Measurements from ENCODE around the gene RAB8B. TPM values are rescaled to one million over a fixed set of nuclear protein-coding genes. Genes with fewer than 3 reads are reported as not detected.

Gene RAB8B
- total and polyA plus RNA-seq, 10 of the 15 experiments (the other 5 are each of a cell fraction or from before 2014, with no cell fraction given) = 17.8 to 104 (median 65.1) TPM

- RAD21 ChIA-PET (ENCODE audit: unreplicated experiment) = interaction anchor here (0.8 to 3.4 kb wide), 4 partner anchors 35 to 104 kb away, joined by 3 to 16 read pairs (median 6); no protein-coding TSS in a partner anchor
- Histone ChIP-seq H3K9ac (ENCODE audit: control insufficient read depth, insufficient read depth, low read length) (peak overlapping the region; percentile 96), H3K4me1 (ENCODE audit: control insufficient read depth, insufficient read depth, low read length) (peaks cover 1% of the 10 kb centered on the region; the same call in 1 of the 2 replicates), H4K20me1 (ENCODE audit: control insufficient read depth, insufficient read depth) (no peaks in the 10 kb centered on the region), H3K4me2 (ENCODE audit: control insufficient read depth, insufficient read depth) (peak overlapping the region; percentile 75), H3K4me3 (peak overlapping the region; percentile 78), H3K27me3 (replicated peaks in 1 of 2; ENCODE audit: control insufficient read depth in 2 of 2, insufficient read depth in 2 of 2, low read length in 1 of 2) (no peaks in the 10 kb centered on the region), H3K36me3 (ENCODE audit: control insufficient read depth in 2 of 2, insufficient read depth in 2 of 2, low read length in 1 of 2) (peaks cover 0 to 21% of the 10 kb centered on the region in 2 experiments; a peak in 1 of 4 replicates), H3K9me3 (replicated peaks; ENCODE audit: control insufficient read depth, insufficient read depth, low read length) (peaks cover 2% of the 10 kb centered on the region; the same call in 2 of the 3 replicates), H2AFZ (ENCODE audit: control insufficient read depth, low read depth, low read length) (peak overlapping the region; percentile 95), H3K27ac (ENCODE audit: control insufficient read depth, insufficient read depth) (peak overlapping the region; percentile 96), H3K79me2 (ENCODE audit: control insufficient read depth, insufficient read depth, low read length) (peaks cover 34% of the 10 kb centered on the region)
- ATAC-seq (peak; percentile 5), FAIRE-seq (no peak), DNase-seq (ENCODE audit: low read depth, low spot score) (no peak)
- under 1% methylated on average over 10 of the region's 10 CpGs for WGBS (ENCODE audit: insufficient coverage, insufficient replicate concordance, low lambda C conversion rate, missing lambda C conversion rate)
- intact Hi-C loops (cut with micrococcal nuclease; ENCODE audit: unreplicated experiment) = loop anchor here (2.0 to 10.0 kb wide), 5 partner anchors 33 to 249 kb away; partner anchors contain the start of genes APH1B, LACTB and RAB8B
- SMC1A ChIA-PET (ENCODE audit: uncharacterized antibody, unreplicated experiment) = interaction anchor here (0.7 to 6.0 kb wide), 11 partner anchors 18 to 201 kb away, joined by 3 to 39 read pairs (median 3); no protein-coding TSS in a partner anchor
- in situ Hi-C loops (cut with MboI) = no loop called here
- CTCF ChIA-PET = interaction anchor here (0.7 to 2.3 kb wide), 9 partner anchors 9 to 311 kb away, joined by 3 to 7 read pairs (median 3); no protein-coding TSS in a partner anchor
- TF ChIP-seq NFIC (IDR thresholded peaks at IDR 0.05; ENCODE audit: low read depth, low read length) (no peak; the same call in 1 of the 2 replicates), SIN3A (IDR thresholded peaks at IDR 0.05; ENCODE audit: low read depth, low read length) (no peak)
- POLR2A ChIA-PET = interaction anchor here (0.6 to 2.7 kb wide), 6 partner anchors 11 to 475 kb away, joined by 3 to 22 read pairs (median 4); no protein-coding TSS in a partner anchor
- BruUV-seq (replicated peaks) = no TSS peak
Observed at GRCh38 chr15:63156086-63156710, 33.2 kb upstream of the RAB8B start.

DNA sequence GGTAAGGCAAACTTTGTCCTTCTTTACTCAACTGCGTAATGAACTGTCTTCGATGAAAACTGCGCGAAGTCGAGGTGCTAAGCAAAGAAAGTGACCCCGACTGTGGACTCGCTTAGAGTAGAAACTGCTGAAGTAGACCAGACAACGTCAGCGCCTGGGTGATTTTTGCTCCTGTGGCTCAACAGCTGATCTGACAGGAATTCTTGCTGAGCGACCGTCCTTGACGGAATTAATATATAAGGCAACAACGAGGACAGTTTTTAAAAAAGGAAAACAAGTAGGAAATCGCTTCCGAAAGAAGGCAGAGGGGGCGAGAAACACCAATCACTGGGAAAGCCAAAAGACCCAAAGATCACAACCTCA lies 32.7 kb upstream of the RAB8B start:
- Histone ChIP-seq H3K27me3 (replicated peaks in 1 of 2; ENCODE audit: control insufficient read depth in 2 of 2, insufficient read depth in 2 of 2, low read length in 1 of 2) (no peaks in the 10 kb centered on the region), H3K36me3 (ENCODE audit: control insufficient read depth in 2 of 2, insufficient read depth in 2 of 2, low read length in 1 of 2) (peaks cover 0 to 15% of the 10 kb centered on the region in 2 experiments; a peak in 1 of 4 replicates), H3K27ac (ENCODE audit: control insufficient read depth, insufficient read depth) (peak overlapping the region; percentile 96), H3K9ac (ENCODE audit: control insufficient read depth, insufficient read depth, low read length) (peak overlapping the region; percentile 96), H3K4me3 (peak overlapping the region; percentile 78), H3K79me2 (ENCODE audit: control insufficient read depth, insufficient read depth, low read length) (peaks cover 34% of the 10 kb centered on the region), H4K20me1 (ENCODE audit: control insufficient read depth, insufficient read depth) (no peaks in the 10 kb centered on the region), H2AFZ (ENCODE audit: control insufficient read depth, low read depth, low read length) (peak overlapping the region; percentile 95), H3K4me2 (ENCODE audit: control insufficient read depth, insufficient read depth) (peak overlapping the region; percentile 75), H3K4me1 (ENCODE audit: control insufficient read depth, insufficient read depth, low read length) (peaks cover 7% of the 10 kb centered on the region), H3K9me3 (replicated peaks; ENCODE audit: control insufficient read depth, insufficient read depth, low read length) (no peaks in the 10 kb centered on the region; the same call in 1 of the 3 replicates)
- peak; percentile 59 for ATAC-seq
- RAD21 ChIA-PET (ENCODE audit: unreplicated experiment) = interaction anchor here (0.8 to 3.4 kb wide), 5 partner anchors 21 to 82 kb away, joined by 3 to 16 read pairs (median 3); no protein-coding TSS in a partner anchor
- 2% methylated on average over 16 of the region's 16 CpGs for WGBS (ENCODE audit: insufficient coverage, insufficient replicate concordance, low lambda C conversion rate, missing lambda C conversion rate)
- SMC1A ChIA-PET (ENCODE audit: uncharacterized antibody, unreplicated experiment) = interaction anchor here (0.8 to 6.0 kb wide), 12 partner anchors 19 to 136 kb away, joined by 3 to 39 read pairs (median 3); no protein-coding TSS in a partner anchor
- intact Hi-C loops (cut with micrococcal nuclease; ENCODE audit: unreplicated experiment) (loop anchor here (2.0 to 10.0 kb wide), 5 partner anchors 32 to 248 kb away; partner anchors contain the start of genes APH1B, LACTB and RAB8B), in situ Hi-C loops (cut with MboI) (no loop called here)
- FAIRE-seq = no peak
- BruUV-seq (replicated peaks) = TSS peak; percentile 83
- no peak for DNase-seq (ENCODE audit: low read depth, low spot score)
- POLR2A ChIA-PET = interaction anchor here (0.7 to 2.7 kb wide), 11 partner anchors 10 to 96 kb away, joined by 3 to 22 read pairs (median 4); partner anchors contain the start of gene RAB8B
- CTCF ChIA-PET = interaction anchor here (0.7 to 2.3 kb wide), 8 partner anchors 9 to 246 kb away, joined by 3 to 7 read pairs (median 4); no protein-coding TSS in a partner anchor
- no peak for TF ChIP-seq CTCF (IDR thresholded peaks at IDR 0.05 in 2 of 3, conservative IDR thresholded peaks at IDR 0.05 in 1 of 3; ENCODE audit: control insufficient read depth in 2 of 3, extremely low read depth in 1 of 3, insufficient read depth in 1 of 3, low read depth in 3 of 3, low read length in 3 of 3)
- TF ChIP-seq RAD51 (IDR thresholded peaks at IDR 0.05) = 0 out of 2 replicates have a peak, but pooled peaks have one; percentile 8
- no peak for TF ChIP-seq CHD1 (IDR thresholded peaks at IDR 0.05; ENCODE audit: low read depth, low read length)
- TF ChIP-seq NFYB (IDR thresholded peaks at IDR 0.05; ENCODE audit: insufficient read depth, low read depth, low read length) = no peak
- TF ChIP-seq, protein P1, sequence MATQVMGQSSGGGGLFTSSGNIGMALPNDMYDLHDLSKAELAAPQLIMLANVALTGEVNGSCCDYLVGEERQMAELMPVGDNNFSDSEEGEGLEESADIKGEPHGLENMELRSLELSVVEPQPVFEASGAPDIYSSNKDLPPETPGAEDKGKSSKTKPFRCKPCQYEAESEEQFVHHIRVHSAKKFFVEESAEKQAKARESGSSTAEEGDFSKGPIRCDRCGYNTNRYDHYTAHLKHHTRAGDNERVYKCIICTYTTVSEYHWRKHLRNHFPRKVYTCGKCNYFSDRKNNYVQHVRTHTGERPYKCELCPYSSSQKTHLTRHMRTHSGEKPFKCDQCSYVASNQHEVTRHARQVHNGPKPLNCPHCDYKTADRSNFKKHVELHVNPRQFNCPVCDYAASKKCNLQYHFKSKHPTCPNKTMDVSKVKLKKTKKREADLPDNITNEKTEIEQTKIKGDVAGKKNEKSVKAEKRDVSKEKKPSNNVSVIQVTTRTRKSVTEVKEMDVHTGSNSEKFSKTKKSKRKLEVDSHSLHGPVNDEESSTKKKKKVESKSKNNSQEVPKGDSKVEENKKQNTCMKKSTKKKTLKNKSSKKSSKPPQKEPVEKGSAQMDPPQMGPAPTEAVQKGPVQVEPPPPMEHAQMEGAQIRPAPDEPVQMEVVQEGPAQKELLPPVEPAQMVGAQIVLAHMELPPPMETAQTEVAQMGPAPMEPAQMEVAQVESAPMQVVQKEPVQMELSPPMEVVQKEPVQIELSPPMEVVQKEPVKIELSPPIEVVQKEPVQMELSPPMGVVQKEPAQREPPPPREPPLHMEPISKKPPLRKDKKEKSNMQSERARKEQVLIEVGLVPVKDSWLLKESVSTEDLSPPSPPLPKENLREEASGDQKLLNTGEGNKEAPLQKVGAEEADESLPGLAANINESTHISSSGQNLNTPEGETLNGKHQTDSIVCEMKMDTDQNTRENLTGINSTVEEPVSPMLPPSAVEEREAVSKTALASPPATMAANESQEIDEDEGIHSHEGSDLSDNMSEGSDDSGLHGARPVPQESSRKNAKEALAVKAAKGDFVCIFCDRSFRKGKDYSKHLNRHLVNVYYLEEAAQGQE (IDR thresholded peaks at IDR 0.05; ENCODE audit: low read depth, low read length) = no peak
- TF ChIP-seq SIX5 (IDR thresholded peaks at IDR 0.05; ENCODE audit: low read depth, low read length, severe bottlenecking) = no peak

All from GM12878 (cell line).